Loucy (cell line): ENCODE data around the gene GNPTAB.

ENCODE experiments used
- EZH2phosphoT487 ChIP-seq: fragments of 200-600 bp; IDR thresholded peaks from 2 replicates; pipeline ENCODE4 v1.6.1; 2018; ENCODE audit warnings: antibody characterized with exemption, mild to moderate bottlenecking, moderate library complexity, borderline replicate concordance
- TF ChIP-seq, protein P1 (sequence below): fragments of 200-600 bp; sonication (generic); conservative IDR thresholded peaks from 2 replicates; pipeline ENCODE4 v1.5.1; 2014; ENCODE audit warnings: mild to moderate bottlenecking, antibody characterized with exemption, low read length

DNA sequence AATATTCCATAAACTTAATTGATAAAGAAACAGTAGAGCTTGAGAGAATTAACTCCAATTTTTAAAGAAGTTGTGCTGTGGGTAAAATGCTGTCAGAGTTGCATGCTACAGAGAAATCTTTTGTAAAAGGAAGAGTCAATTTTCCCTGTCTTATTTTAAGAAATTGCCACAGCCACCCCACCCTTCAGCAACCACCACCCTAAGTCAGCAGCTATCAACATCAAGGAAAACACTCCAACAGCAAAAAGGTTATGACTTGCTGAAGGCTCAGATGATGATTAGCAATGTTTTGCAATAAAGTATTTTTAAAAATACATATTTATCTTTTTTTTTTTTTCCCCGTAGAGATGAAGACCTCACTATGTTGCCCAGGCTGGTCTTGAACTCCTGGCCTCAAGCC, 40.2 kb upstream of the GNPTAB start:
- no peak for TF ChIP-seq EZH2phosphoT487
- TF ChIP-seq, protein P1, sequence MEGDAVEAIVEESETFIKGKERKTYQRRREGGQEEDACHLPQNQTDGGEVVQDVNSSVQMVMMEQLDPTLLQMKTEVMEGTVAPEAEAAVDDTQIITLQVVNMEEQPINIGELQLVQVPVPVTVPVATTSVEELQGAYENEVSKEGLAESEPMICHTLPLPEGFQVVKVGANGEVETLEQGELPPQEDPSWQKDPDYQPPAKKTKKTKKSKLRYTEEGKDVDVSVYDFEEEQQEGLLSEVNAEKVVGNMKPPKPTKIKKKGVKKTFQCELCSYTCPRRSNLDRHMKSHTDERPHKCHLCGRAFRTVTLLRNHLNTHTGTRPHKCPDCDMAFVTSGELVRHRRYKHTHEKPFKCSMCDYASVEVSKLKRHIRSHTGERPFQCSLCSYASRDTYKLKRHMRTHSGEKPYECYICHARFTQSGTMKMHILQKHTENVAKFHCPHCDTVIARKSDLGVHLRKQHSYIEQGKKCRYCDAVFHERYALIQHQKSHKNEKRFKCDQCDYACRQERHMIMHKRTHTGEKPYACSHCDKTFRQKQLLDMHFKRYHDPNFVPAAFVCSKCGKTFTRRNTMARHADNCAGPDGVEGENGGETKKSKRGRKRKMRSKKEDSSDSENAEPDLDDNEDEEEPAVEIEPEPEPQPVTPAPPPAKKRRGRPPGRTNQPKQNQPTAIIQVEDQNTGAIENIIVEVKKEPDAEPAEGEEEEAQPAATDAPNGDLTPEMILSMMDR = no peak
